HL-60 (cell line): Measurements from ENCODE around the gene KRTAP1-1.

Experiments
- DNase-seq, 2 experiments: peaks; one replicate each; pipeline ENCODE4 v3.0.0-alpha.2; 2010 to 2020; ENCODE audit warnings: low read depth in 1 of 2, low spot score in 1 of 2
- H3K27ac ChIP-seq: fragments of 250-450 bp; sonication (Bioruptor Pico); replicated peaks from 2 replicates; pipeline ENCODE4 v1.5.1; 2020; ENCODE audit warnings: mild to moderate bottlenecking, moderate library complexity
- H3K27me3 ChIP-seq: fragments of 250-450 bp; sonication (Bioruptor Pico); 2 replicates; pipeline ENCODE4 v1.5.1; 2021; ENCODE audit warnings: mild to moderate bottlenecking, moderate library complexity; ENCODE audit not compliant: insufficient read depth, poor library complexity, severe bottlenecking
- H3K4me3 ChIP-seq: replicated peaks from 2 replicates; pipeline ENCODE4 v1.5.1; 2011; ENCODE audit warnings: mild to moderate bottlenecking, control low read depth, low read length; ENCODE audit not compliant: insufficient read depth
- GABPA ChIP-seq: IDR thresholded peaks from 2 replicates; pipeline ENCODE4 v1.6.1; 2012; ENCODE audit warnings: low read depth
- POLR2AphosphoS5 ChIP-seq: IDR thresholded peaks from 2 replicates; pipeline ENCODE4 v1.6.1; 2012; ENCODE audit warnings: low read depth
- SPI1 ChIP-seq: IDR thresholded peaks from 2 replicates; pipeline ENCODE4 v1.6.1; 2012; ENCODE audit warnings: low read depth, mild to moderate bottlenecking, borderline replicate concordance
- TF ChIP-seq, protein P1 (sequence below): IDR thresholded peaks from one replicate; pipeline ENCODE4 v1.5.1; 2011; ENCODE audit warnings: low read length, control low read depth, inconsistent platforms; ENCODE audit not compliant: insufficient read depth
- TF ChIP-seq, protein P2 (sequence below): IDR thresholded peaks from 2 replicates; pipeline ENCODE4 v1.6.1; 2012; ENCODE audit warnings: low read depth; ENCODE audit not compliant: insufficient replicate concordance

KRTAP1-1 gene

DNA sequence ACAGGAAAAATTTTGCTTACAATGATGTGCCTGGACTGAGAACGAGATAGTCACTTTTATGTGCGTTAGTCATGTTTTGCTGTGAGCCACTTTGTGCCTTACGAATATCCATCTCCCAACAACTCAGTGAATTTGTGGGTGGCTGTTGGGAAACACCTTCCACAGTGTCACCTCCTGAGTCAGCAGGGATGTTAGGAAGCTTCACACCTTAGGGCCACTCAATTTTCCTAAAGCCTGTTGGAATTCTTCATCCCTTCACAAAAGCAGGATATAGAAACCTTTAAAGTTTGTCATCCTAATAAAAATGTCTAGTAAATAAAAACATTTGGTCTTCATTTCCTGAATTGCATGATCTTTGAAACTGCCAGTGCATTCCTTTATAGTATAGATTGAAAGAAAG, 28.1 kb downstream of the KRTAP1-1 start:
- Histone ChIP-seq H3K4me3 (no peak overlapping the region), H3K27me3 (no peaks in the 10 kb centered on the region), H3K27ac (no peak overlapping the region)
- TF ChIP-seq GABPA = no peak
- TF ChIP-seq, protein P1, sequence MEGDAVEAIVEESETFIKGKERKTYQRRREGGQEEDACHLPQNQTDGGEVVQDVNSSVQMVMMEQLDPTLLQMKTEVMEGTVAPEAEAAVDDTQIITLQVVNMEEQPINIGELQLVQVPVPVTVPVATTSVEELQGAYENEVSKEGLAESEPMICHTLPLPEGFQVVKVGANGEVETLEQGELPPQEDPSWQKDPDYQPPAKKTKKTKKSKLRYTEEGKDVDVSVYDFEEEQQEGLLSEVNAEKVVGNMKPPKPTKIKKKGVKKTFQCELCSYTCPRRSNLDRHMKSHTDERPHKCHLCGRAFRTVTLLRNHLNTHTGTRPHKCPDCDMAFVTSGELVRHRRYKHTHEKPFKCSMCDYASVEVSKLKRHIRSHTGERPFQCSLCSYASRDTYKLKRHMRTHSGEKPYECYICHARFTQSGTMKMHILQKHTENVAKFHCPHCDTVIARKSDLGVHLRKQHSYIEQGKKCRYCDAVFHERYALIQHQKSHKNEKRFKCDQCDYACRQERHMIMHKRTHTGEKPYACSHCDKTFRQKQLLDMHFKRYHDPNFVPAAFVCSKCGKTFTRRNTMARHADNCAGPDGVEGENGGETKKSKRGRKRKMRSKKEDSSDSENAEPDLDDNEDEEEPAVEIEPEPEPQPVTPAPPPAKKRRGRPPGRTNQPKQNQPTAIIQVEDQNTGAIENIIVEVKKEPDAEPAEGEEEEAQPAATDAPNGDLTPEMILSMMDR = no peak
- no peak for TF ChIP-seq POLR2AphosphoS5
- TF ChIP-seq, protein P2, sequence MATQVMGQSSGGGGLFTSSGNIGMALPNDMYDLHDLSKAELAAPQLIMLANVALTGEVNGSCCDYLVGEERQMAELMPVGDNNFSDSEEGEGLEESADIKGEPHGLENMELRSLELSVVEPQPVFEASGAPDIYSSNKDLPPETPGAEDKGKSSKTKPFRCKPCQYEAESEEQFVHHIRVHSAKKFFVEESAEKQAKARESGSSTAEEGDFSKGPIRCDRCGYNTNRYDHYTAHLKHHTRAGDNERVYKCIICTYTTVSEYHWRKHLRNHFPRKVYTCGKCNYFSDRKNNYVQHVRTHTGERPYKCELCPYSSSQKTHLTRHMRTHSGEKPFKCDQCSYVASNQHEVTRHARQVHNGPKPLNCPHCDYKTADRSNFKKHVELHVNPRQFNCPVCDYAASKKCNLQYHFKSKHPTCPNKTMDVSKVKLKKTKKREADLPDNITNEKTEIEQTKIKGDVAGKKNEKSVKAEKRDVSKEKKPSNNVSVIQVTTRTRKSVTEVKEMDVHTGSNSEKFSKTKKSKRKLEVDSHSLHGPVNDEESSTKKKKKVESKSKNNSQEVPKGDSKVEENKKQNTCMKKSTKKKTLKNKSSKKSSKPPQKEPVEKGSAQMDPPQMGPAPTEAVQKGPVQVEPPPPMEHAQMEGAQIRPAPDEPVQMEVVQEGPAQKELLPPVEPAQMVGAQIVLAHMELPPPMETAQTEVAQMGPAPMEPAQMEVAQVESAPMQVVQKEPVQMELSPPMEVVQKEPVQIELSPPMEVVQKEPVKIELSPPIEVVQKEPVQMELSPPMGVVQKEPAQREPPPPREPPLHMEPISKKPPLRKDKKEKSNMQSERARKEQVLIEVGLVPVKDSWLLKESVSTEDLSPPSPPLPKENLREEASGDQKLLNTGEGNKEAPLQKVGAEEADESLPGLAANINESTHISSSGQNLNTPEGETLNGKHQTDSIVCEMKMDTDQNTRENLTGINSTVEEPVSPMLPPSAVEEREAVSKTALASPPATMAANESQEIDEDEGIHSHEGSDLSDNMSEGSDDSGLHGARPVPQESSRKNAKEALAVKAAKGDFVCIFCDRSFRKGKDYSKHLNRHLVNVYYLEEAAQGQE = no peak
- no peak for TF ChIP-seq SPI1
- DNase-seq = no peak

DNA sequence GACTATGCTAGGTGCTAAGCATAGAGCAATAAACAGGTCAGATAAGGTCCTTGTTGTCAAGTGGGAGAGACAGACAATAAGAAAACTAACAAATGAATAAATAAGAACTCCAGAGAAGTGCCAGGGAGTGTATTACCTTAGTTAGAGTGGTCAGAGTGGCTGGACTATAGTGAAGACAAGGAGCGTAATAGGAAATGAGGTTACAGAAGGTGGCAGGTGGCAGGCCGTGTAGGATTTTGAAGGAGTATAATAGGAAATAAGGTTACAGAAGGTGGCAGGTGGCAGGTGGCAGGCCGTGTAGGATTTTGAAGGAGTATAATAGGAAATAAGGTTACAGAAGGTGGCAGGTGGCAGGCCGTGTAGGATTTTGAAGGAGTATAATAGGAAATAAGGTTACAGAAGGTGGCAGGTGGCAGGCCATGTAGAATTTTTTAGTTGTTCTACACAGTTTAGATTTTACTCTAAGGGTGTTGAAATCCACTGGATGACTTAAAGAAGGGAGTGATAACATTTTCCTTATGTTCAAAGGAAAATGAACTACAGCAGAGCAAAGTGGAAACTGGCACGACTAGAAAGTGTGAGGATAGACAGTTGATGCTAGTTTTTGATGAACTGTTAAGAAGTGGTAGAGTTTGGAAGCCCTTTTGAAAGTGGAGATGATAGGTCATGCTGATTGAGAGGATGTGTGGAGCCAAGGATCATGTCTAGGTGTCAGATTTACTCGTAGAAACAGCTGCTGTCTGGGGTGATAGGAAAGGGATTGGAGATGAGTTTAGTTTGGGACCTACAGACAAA, 28.7 kb downstream of the KRTAP1-1 start:
- TF ChIP-seq POLR2AphosphoS5 (no peak), GABPA (no peak), SPI1 (no peak)
- TF ChIP-seq, protein P1 = no peak
- TF ChIP-seq, protein P2 = no peak
- no peak for DNase-seq
- Histone ChIP-seq H3K27me3 (peaks cover 2% of the 10 kb centered on the region), H3K27ac (no peak overlapping the region), H3K4me3 (no peak overlapping the region)

DNA sequence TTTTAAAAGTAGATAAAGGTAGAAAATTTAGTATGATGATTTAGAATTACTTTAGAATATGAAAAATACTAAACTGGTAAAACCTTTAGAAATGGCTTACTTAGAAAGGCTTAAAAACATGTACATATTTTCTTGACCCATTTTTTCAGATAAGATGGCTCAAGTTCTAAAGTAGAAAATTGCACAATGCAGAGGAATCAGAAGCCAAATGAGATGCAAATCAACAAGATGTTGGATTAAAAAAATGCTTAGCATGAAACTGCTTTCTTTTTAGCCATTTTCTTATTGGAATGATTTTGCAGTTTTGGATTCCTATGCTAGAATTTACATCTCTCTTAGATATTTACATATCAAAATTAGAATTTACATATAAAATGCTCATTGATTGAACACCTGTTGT, 30.8 kb downstream of the KRTAP1-1 start:
- Histone ChIP-seq H3K27me3 (peaks cover 2% of the 10 kb centered on the region), H3K4me3 (no peak overlapping the region), H3K27ac (no peak overlapping the region)
- DNase-seq = no peak
- TF ChIP-seq SPI1 (no peak), POLR2AphosphoS5 (no peak), GABPA (no peak)
- TF ChIP-seq, protein P2 = no peak
- TF ChIP-seq, protein P1 = no peak
